Heart left ventricle (tissue), 13 donors: Measurements from ENCODE around the gene CFAP157.

Experiments
- POLR2A ChIP-seq, 2 donors: fragments of 450-650 bp; IDR thresholded peaks; one replicate each; pipeline ENCODE4 v1.6.1; 2017; ENCODE audit warnings: antibody characterized with exemption in 2 of 2, mild to moderate bottlenecking in 2 of 2, moderate library complexity in 2 of 2
- TF ChIP-seq, protein P1 (sequence below), 12 donors: fragments of 200-600 bp; sonication (generic) in 4 of 12; IDR thresholded peaks; one replicate each; pipeline versions ENCODE4 v1.5.0 to v1.8.0; 2018 to 2022; ENCODE audit warnings: antibody characterized with exemption in 12 of 12, mild to moderate bottlenecking in 5 of 12
- donor health status: ischemic (EF 13 %, LVEDD 7.1; RV severe dilation, severe dysfunction).
- donor health status: DM: no; HTN: yes; CAD: no.
- donor health status: DM: no; HTN: no; CAD: no.
- donor health status: ischemic (EF 25% LVEDD 6.9; RV normal size, moderate dysfunction).
- donor health status: ischemic (EF 25% LVEDD 5.7; RV mildly dilated, moderate dysfunction).
- donor health status: ischemic (EF 35%, LVEDD 5.7; RV mildly dilated, moderate dysfunction).
- donor health status: nonischemic (EF 11% LVEDD 7.7; RV severe dilation, severe dysfunction).
- donor health status: DM: yes; HTN: yes; CAD: no.
- donor health status: PGD.
- donor health status: ischemic (EF 29% LVEDD 5.4; RV normal size, mild dysfunction).
- donor health status: nonischemic (EF 23%, LVEDD 6.1; RV moderate dilation, normal function).

DNA sequence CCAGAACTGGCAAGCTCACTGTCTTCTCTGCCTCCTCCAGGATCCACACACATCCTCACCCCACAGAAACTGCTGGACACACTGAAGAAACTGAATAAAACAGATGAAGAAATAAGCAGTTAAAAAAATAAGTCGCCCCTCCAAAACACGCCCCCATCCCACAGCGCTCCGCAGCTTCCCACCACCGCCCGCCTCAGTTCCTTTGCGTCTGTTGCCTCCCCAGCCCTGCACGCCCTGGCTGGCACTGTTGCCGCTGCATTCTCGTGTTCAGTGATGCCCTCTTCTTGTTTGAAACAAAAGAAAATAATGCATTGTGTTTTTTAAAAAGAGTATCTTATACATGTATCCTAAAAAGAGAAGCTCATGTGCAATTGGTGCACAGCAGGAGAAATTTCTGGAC, 16.1 kb upstream of the CFAP157 start:
- TF ChIP-seq, protein P1, sequence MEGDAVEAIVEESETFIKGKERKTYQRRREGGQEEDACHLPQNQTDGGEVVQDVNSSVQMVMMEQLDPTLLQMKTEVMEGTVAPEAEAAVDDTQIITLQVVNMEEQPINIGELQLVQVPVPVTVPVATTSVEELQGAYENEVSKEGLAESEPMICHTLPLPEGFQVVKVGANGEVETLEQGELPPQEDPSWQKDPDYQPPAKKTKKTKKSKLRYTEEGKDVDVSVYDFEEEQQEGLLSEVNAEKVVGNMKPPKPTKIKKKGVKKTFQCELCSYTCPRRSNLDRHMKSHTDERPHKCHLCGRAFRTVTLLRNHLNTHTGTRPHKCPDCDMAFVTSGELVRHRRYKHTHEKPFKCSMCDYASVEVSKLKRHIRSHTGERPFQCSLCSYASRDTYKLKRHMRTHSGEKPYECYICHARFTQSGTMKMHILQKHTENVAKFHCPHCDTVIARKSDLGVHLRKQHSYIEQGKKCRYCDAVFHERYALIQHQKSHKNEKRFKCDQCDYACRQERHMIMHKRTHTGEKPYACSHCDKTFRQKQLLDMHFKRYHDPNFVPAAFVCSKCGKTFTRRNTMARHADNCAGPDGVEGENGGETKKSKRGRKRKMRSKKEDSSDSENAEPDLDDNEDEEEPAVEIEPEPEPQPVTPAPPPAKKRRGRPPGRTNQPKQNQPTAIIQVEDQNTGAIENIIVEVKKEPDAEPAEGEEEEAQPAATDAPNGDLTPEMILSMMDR (IDR thresholded peaks at IDR 0.05): no peak
- TF ChIP-seq POLR2A (IDR thresholded peaks at IDR 0.05): no peak
